Sciatic nerve (tissue), 2 donors: ENCODE data around the gene TGM5. TPM values are rescaled to one million over a fixed set of nuclear protein-coding genes. Genes with fewer than 3 reads are reported as not detected.
"Not testable (repeated sequence)": the region's sequence is repeated elsewhere in the genome, so short reads cannot be mapped to it uniquely, and the experiment has no call there.

Experiments
- ATAC-seq: fragments of 200-7000 bp; cut with Tn5 transposase; one replicate; pipeline ENCODE4 v1.9.1; 2020; ENCODE audit warnings: mild to moderate bottlenecking, moderate library complexity
- DNase-seq: peaks from one replicate; pipeline ENCODE4 v3.0.0-alpha.2; 2020; ENCODE audit warnings: low spot score
- intact Hi-C: fragments of 100-400 bp; cut with DNase I; formaldehyde crosslinking; loops from one replicate; pipeline ENCODE4 v1.14.2; 2022
- total RNA-seq: library from RNA; stranded (reverse); fragmentation: NEBNext Ultra II Directional; extraction: Animal tissue kit (Norgen Biotek cat#: 25700); gene quantifications from one replicate; pipeline ENCODE4 v1.2.1, GENCODE V29; 2021
- donor health status: DM: no; HTN: no; CAD: no.
- donor health status: DM: no; HTN: no; CAD: no.

The TGM5 gene
- total RNA-seq, 1 donor from 2014 or later = not detected

- intact Hi-C loops = no loop called here
- DNase-seq (no peak), ATAC-seq (no peak)
These were observed 11.2 kb upstream of the TGM5 start for GRCh38 chr15:43277901-43278300.

GRCh38 chr15:43277231-43277823, 10.6 kb upstream of the TGM5 start:
- intact Hi-C loops = no loop called here
- DNase-seq (no peak), ATAC-seq (no peak)

- DNase-seq = no peak
- no peak for ATAC-seq
- intact Hi-C loops = no loop called here
These were observed 10.0 kb upstream of the TGM5 start for GRCh38 chr15:43276563-43277200.

- no peak for ATAC-seq
- intact Hi-C loops = no loop called here
- DNase-seq = no peak
These were observed 9.2 kb upstream of the TGM5 start for GRCh38 chr15:43275740-43276562.

GRCh38 chr15:43274136-43274535, 7.4 kb upstream of the TGM5 start:
- DNase-seq (no peak), ATAC-seq (no peak)
- intact Hi-C loops = no loop called here

- intact Hi-C loops = no loop called here
- ATAC-seq (no peak), DNase-seq (no peak)
These were observed 6.5 kb upstream of the TGM5 start for GRCh38 chr15:43273243-43273642.

GRCh38 chr15:43271908-43272307, 5.2 kb upstream of the TGM5 start:
- ATAC-seq, intact Hi-C loops, DNase-seq: not testable (repeated sequence)

- intact Hi-C loops = no loop called here
- no peak for DNase-seq
These were observed 4.1 kb upstream of the TGM5 start for GRCh38 chr15:43270676-43271306.

GRCh38 chr15:43270113-43270665, 3.5 kb upstream of the TGM5 start:
- DNase-seq (no peak), ATAC-seq (no peak)
- intact Hi-C loops = no loop called here

More at GRCh38 chr15:43270676-43271306, 4.1 kb upstream of the TGM5 start:
- no peak for ATAC-seq

GRCh38 chr15:43268111-43269105, 1.7 kb upstream of the TGM5 start:
- intact Hi-C loops = no loop called here
- DNase-seq = no peak
- no peak for ATAC-seq

GRCh38 chr15:43267439-43267838, 711 bp upstream of the TGM5 start:
- intact Hi-C loops = no loop called here
- ATAC-seq (no peak), DNase-seq (no peak)

- intact Hi-C loops = no loop called here
- no peak for ATAC-seq
These were observed 342 bp downstream of the TGM5 start for GRCh38 chr15:43266386-43266785.

GRCh38 chr15:43260011-43260615, 6.6 kb downstream of the TGM5 start:
- DNase-seq (no peak), ATAC-seq (no peak)
- intact Hi-C loops = no loop called here

More at GRCh38 chr15:43266386-43266785, 342 bp downstream of the TGM5 start:
- no peak for DNase-seq

GRCh38 chr15:43258781-43259180, 7.9 kb downstream of the TGM5 start:
- DNase-seq (no peak), ATAC-seq (no peak)
- intact Hi-C loops = no loop called here

GRCh38 chr15:43256341-43256740, 10.4 kb downstream of the TGM5 start:
- DNase-seq = no peak
- ATAC-seq = no peak
- intact Hi-C loops = no loop called here

GRCh38 chr15:43255376-43255775, 11.4 kb downstream of the TGM5 start:
- DNase-seq = no peak
- no peak for ATAC-seq

GRCh38 chr15:43253431-43254403, 13.0 kb downstream of the TGM5 start:
- ATAC-seq (no peak), DNase-seq (no peak)
- intact Hi-C loops = no loop called here

More at GRCh38 chr15:43255376-43255775, 11.4 kb downstream of the TGM5 start:
- intact Hi-C loops = no loop called here
